Measurements from ENCODE around the gene RNF5. TPM values are rescaled to one million over a fixed set of nuclear protein-coding genes. Genes with fewer than 3 reads are reported as not detected.

RNF5 gene
- total RNA-seq, 1 experiment from 2014 or later: 82.3 TPM

DNA sequence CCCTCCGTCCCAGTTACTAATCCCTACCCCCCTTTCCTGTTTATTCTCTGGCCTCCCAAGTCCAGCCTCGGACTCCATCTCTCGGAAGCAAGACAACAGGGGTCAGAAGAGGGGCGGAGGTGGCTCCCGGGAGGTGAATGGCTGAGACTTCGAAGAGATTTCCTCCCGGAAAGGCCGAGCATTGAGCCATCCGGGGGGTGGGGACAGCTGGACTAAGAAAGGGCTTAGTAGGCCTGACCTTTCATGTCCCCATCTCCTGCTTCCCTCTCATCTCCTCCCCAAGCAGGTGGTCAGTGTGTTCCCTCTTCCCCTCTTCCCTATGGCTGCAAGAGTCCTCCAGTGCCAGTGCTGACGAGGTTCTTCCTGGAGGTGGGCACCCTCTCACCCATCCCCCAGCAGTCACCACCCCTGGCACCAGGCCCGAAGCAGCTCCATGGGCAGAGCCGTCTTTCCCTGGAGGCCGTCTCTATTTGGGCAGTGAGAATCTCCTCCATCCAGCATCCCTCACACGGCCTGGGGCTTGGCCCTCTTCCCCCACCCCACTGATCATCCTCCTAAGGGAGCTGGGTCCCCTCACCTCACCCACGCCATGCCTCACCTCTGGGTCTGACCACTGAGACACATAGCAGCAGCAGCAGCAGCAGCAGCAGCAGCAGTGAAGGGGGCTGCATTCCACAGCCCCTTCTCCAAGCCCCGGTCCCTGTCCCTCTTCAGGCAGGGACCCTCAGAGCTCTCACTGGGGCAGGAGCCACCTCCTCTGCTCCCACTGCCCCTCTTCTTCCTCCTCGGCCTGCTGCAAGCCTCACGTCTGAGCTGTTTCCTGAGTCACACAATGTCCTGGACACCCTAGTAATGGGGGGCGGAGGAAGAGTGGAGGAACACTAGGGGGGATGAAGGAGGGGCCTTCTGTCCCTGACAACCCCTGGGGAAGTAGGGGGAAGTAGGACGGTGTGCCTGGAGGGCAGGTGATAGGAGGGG is 45.3 kb downstream of the RNF5 start, which contains the start of gene NOTCH4:
Gene NOTCH4 (minus strand): TSS at position 810 of the 978 bp plus-strand sequence. CDS start 139 bp downstream, at position 671.
- no peak within 1 kb of the TSS for H3K4me3 ChIP-seq (ENCODE audit: low read depth in 2 of 2, low read length in 2 of 2)
- no TSS peak for BruUV-seq (replicated peaks)
- no peaks in the 10 kb centered on the region for H3K4me1 ChIP-seq (ENCODE audit: control insufficient read depth, insufficient read depth, low read length)
- no peaks in the 10 kb centered on the region for H3K9me3 ChIP-seq (ENCODE audit: control insufficient read depth, insufficient read depth, low read depth, low read length)
- in situ Hi-C loops (cut with HindIII; ENCODE audit: low pct_unique_long_range_greater_than_20kb, low sequenced_read_pairs): no loop called here
- intact Hi-C loops (cut with micrococcal nuclease; ENCODE audit: unreplicated experiment): no loop called here
- H3K27me3 ChIP-seq (ENCODE audit: control insufficient read depth, insufficient read depth, low read length): no peaks in the 10 kb centered on the region
- TF ChIP-seq SIN3A (IDR thresholded peaks at IDR 0.05; ENCODE audit: borderline replicate concordance, insufficient read depth, low read depth, low read length): no peak
- TF ChIP-seq, protein P1, sequence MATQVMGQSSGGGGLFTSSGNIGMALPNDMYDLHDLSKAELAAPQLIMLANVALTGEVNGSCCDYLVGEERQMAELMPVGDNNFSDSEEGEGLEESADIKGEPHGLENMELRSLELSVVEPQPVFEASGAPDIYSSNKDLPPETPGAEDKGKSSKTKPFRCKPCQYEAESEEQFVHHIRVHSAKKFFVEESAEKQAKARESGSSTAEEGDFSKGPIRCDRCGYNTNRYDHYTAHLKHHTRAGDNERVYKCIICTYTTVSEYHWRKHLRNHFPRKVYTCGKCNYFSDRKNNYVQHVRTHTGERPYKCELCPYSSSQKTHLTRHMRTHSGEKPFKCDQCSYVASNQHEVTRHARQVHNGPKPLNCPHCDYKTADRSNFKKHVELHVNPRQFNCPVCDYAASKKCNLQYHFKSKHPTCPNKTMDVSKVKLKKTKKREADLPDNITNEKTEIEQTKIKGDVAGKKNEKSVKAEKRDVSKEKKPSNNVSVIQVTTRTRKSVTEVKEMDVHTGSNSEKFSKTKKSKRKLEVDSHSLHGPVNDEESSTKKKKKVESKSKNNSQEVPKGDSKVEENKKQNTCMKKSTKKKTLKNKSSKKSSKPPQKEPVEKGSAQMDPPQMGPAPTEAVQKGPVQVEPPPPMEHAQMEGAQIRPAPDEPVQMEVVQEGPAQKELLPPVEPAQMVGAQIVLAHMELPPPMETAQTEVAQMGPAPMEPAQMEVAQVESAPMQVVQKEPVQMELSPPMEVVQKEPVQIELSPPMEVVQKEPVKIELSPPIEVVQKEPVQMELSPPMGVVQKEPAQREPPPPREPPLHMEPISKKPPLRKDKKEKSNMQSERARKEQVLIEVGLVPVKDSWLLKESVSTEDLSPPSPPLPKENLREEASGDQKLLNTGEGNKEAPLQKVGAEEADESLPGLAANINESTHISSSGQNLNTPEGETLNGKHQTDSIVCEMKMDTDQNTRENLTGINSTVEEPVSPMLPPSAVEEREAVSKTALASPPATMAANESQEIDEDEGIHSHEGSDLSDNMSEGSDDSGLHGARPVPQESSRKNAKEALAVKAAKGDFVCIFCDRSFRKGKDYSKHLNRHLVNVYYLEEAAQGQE (IDR thresholded peaks at IDR 0.05; ENCODE audit: insufficient read depth in 1 of 2, low read depth in 2 of 2, low read length in 1 of 2): no peak
- TF ChIP-seq POLR2AphosphoS5 (IDR thresholded peaks at IDR 0.05; ENCODE audit: low read depth, low read length): no peak
- TF ChIP-seq CTCF (IDR thresholded peaks at IDR 0.05): no peak
- no peak for TF ChIP-seq TCF7L2 (IDR thresholded peaks at IDR 0.05; ENCODE audit: low read depth, low read length)
- POLR2A ChIA-PET: no interaction called here
- H3K27ac ChIP-seq (ENCODE audit: low read length): no peak within 1 kb of the TSS
- DNase-seq (ENCODE audit: low read depth, low spot score) (no peak), ATAC-seq (no peak)
- CTCF ChIA-PET: no interaction called here
- no peaks in the 10 kb centered on the region for H3K36me3 ChIP-seq (ENCODE audit: control insufficient read depth, insufficient read depth, low read length)

GRCh38 chr6:32224696-32225095 is 46.5 kb downstream of the RNF5 start:
- Histone ChIP-seq H3K36me3 (ENCODE audit: control insufficient read depth, insufficient read depth, low read length) (no peaks in the 10 kb centered on the region), H3K27ac (ENCODE audit: low read length) (no peak overlapping the region), H3K4me3 (ENCODE audit: low read depth in 2 of 2, low read length in 2 of 2) (no peak overlapping the region), H3K9me3 (ENCODE audit: control insufficient read depth, insufficient read depth, low read depth, low read length) (no peaks in the 10 kb centered on the region), H3K27me3 (ENCODE audit: control insufficient read depth, insufficient read depth, low read length) (no peaks in the 10 kb centered on the region), H3K4me1 (ENCODE audit: control insufficient read depth, insufficient read depth, low read length) (no peaks in the 10 kb centered on the region)
- DNase-seq (ENCODE audit: low read depth, low spot score) (no peak), ATAC-seq (no peak)
- no TSS peak for BruUV-seq (replicated peaks)
- ChIA-PET POLR2A (no interaction called here), CTCF (no interaction called here)
- intact Hi-C loops (cut with micrococcal nuclease; ENCODE audit: unreplicated experiment) (no loop called here), in situ Hi-C loops (cut with HindIII; ENCODE audit: low pct_unique_long_range_greater_than_20kb, low sequenced_read_pairs) (no loop called here)
- no peak for TF ChIP-seq SIN3A (IDR thresholded peaks at IDR 0.05; ENCODE audit: borderline replicate concordance, insufficient read depth, low read depth, low read length)
- no peak for TF ChIP-seq CTCF (IDR thresholded peaks at IDR 0.05)

All from Panc1 (cell line).